Measurements from ENCODE around the gene LRCH3.

The LRCH3 gene

GRCh38 chr3:197936819-197937384 lies 145.8 kb downstream of the LRCH3 start:
- no peak overlapping the region for H3K27ac ChIP-seq
- intact Hi-C loops (cut with DNase I; ENCODE audit: low total_unique reads) = no loop called here
- TF ChIP-seq CTCF (IDR thresholded peaks at IDR 0.05) = no peak

More at GRCh38 chr3:197936819-197937384, 145.8 kb downstream of the LRCH3 start:
- no peak for DNase-seq
- H3K4me1 ChIP-seq = no peaks in the 10 kb centered on the region
- H3K27me3 ChIP-seq = no peaks in the 10 kb centered on the region
- no peaks in the 10 kb centered on the region for H3K9me3 ChIP-seq
- H3K36me3 ChIP-seq = peaks cover 0 to 2% (median 0%) of the 10 kb centered on the region in 3 donors
- H3K4me3 ChIP-seq = no peak overlapping the region

Data from tibial artery (tissue), 4 donors.